Dermis blood vessel endothelial cell (primary cell): ENCODE measurements around the gene CDKN2AIP. TPM values are rescaled to one million over a fixed set of nuclear protein-coding genes. Genes with fewer than 3 reads are reported as not detected.
"Not testable (repeated sequence)": the region's sequence is repeated elsewhere in the genome, so short reads cannot be mapped to it uniquely, and the experiment has no call there.

Experiments
- DNase-seq: peaks from one replicate; pipeline ENCODE4 v3.0.0; 2010
- total RNA-seq: library from RNA; depleted of rRNA; stranded (reverse); fragments of >200 nt; gene quantifications from 2 replicates; pipeline ENCODE4 v1.2.3, GENCODE V29; 2014

Gene CDKN2AIP
- total RNA-seq, 1 donor from 2014 or later = 18.4 TPM

DNA sequence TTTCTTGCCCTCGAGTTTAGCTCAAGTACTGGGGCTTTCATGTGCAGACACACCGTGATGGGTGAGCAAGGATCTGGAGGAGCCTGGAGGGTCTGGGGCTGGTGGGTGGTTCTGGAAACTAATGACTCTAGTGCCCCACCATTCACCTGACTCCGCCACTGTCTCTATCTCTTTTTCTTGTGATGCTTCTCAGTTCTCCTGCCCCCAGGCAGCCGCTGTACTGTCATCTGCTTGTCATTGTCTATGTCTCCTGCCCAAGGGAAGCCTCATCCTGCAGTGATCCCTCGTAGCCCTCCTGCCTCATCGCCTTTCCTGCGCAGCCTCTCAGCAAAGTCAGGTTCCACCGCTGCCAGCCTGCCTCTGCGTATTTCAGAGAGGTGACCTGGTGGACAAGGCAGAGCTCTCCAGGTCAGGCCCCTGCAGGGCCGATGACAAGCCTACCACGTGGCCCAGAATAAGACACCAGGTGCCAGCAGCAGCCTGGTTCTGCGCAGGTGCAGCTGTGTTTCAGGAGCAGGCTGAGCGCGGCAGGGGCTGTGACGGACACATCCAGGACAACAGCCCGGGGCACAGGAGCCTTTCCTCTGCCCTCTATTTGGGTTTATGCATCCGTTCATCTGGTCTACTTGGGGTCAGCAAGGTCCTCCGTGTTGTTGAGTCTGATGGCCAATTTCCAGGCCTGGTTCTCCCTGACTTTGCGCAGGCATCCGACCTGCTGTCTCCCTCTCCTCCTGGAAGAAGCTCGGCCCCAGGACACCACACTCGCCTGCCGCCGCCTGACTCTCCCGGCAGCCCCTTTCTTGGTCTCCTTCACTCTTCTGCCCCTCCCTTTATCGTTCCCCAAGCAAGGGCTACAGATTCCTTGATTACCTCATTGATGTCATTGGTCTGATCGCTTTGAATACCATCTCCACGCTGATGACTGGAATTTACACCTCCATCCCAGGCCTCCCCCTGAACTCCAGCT is 30.9 kb upstream of the CDKN2AIP start:
- DNase-seq = no peak

DNA sequence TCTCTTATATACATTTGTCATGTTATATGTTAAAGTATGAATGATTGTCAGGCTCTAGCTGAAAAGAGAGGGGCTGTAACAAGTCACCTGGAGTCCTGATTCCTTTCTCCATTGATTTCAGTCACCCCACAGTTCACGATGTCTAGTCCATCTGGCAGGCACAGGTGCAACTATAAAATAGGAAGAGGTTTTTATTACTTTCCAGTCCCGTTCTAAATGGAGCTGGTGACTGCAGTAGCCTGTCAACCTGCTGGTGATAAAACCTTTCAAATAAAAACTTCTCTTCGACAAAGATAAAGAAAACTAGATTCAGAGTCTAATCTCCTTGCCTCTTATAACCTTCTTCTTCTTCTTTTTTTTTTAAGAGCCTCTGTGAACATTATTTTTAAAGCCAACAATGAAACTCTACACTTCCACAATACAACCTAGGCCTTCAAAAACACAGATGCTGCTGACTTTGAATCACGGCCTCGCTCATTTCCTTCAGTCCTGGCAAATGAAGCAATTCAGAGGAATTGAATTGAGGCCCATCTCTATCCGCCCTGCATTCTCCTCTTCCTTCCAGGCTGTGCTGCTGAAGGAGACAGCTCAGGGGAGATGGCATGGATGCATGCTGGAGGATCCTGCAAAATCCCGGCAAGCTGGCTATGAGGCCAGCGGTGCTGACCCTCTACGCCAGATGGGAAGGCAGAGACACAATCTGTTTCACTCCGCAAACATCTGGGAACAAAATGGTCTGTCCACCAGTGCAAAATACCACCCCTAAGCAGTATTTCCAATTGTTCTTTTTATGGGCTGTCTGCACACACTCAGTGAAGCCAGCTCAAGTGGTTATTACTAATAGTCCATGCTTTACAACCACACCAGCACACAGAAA is 27.3 kb upstream of the CDKN2AIP start:
- no peak for DNase-seq

DNA sequence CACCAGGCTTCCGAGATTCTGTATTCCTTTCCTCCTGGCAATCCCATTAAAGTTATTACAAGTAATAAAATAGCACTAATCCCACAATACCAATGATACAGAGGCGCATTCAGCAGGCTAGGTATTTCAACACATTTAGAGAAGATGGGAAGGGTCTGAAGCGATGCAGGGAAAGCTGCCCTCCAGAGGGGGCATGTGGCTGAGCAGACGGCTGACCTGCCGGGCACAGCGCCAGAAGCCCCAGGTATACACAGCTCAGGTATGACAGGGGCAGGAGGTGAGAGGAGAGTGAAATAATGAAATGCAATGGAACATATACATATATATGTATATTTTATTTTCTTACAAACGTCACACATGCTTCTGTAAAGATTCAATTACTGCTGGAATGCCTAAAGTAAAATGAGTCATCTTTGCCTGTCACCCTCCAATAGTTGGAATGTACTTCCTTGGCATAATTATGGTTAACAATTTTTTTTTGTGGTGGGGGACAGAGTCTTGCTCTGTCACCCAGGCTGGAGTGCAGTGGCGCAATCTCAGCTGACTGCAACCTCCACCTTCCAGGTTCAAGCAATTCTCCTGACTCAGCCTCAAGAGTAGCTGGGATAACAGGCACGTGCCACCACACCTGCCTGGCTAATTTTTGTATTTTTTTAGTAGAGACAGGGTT is 21.3 kb upstream of the CDKN2AIP start:
- no peak for DNase-seq

DNA sequence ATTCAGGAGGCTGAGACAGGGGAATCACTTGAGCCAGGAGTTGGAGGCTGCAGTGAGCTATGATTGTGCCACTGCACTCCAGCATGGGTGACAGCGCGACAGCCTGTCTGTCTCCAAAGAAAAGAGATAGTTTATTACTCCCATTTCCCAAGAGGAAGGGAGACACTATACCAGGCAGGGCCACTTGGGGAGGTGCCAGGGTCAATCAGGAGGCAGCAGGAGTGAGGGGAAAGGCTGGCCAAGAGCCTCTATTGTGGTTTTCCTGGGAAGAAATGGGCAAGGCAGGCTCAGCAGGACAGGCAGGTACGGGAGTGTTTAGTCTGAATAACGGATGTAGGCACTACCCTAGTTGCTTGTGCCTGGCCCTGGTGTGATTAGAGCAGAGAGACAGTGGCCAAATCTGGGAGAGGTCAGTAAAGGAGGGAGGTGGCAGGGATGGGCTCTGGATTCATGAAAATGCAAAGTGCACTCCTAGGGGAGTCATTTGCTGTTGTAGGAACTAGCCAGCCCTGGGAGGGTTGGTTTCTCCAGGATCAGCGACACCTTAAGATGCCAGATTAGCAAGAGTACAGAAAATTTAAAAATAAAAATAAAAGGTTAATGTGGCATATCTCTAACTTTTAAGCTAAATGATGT is 20.2 kb upstream of the CDKN2AIP start:
- DNase-seq = no peak

DNA sequence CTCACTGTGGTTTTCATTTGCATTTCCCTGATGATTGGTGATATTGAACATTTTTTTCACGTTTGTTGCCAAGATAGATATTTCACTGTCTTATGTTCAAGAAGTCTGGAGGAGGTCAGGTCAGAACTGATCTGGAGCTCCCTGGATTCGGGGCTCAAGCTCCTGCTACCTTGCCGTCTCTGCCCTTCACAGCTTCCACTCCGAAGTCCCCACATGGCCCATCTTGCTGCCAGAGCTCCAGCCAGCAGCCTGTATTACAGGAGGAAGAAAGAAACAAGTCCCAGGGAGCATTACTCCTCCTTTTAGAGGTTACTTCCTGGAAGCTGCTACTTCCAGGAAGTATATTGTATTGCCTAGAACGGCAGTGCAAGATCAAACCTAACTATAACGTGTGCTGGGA is 17.9 kb upstream of the CDKN2AIP start:
- DNase-seq = no peak

DNA sequence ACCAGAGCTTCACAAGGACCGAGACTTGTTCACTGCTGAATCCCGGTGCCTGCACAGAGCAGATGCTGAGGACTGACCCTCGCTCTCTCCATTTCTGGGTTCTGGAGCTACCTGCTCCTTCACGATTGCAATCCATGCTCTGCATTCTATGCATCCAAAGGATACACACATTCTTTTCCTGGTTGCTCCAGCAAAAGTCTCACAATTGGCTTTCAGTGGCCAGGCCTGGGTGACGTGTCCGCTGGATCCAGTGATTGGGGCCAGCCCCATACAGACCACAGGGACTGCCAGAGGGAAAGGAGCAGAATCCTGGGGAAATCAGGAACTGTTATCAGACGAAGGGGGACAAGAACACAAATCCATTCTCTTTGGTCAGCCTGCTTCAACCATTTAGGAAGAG is 14.9 kb upstream of the CDKN2AIP start:
- no peak for DNase-seq

DNA sequence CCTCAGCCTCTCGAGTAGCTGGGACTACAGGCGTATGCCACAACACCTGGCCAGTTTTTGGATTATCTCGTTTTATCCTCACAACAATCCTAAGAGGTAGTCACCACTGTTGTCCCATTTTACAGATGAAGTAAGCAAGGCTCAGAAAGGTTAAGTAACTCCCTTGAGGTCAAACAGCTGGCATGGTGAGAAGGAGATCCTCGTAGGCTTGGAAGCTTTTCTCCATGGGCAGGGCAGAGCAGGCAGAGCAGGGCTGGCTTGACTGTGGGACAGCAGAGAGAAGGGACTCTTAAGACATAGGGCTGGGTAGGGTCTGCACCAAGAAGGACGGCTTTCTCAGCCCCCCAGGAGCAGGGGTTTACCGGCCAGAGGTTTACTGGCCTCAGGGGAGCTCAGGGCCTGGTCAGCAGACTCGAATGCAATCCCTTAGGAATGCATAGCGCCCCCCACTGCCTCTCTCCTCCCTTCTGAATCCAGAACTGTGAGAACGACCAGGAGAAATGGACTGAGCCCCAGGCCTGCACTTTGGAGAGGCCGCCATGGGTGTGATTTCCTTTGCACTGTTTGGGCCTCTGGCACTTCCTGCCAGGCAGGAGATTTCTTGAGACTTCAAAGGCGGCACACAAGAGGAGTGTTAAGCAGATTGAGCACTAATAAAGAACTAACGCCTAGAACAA is 14.0 kb upstream of the CDKN2AIP start:
- peak; percentile 51 for DNase-seq

DNA sequence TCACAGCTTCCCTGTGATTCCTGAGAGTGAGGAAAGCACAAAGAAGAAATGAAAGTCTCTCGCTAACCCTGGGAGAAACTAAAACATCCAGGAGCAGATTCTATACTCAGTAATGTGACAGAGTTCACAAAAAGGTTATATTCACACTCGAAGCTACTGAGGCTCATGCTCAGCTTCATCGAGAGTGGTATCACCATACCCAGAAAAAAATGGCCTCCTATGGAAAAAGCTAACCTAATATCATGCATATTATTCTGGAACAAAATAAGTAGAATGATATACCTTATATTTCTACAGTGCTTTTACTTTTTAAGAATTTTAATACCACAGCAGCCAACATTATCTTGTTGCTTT is 13.5 kb upstream of the CDKN2AIP start:
- DNase-seq = no peak

DNA sequence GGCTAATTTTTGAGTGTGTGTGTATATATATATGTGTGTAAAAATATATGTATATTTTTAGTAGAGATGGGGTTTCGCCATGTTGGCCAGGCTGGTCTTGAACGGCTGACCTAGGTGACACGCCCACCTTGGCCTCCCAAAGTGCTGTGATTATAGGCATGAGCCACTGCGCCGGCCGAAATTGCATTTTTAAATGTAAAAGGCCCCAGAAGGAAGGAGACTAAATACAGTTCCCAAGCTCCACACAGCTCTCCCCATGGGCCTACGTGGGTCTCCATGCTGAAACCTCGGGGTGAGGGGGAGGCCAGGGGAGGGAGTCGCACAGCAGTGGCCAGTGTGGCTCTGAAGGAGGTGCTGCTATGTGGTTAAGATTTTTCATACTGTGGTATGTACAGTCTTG is 12.8 kb upstream of the CDKN2AIP start:
- DNase-seq = no peak

DNA sequence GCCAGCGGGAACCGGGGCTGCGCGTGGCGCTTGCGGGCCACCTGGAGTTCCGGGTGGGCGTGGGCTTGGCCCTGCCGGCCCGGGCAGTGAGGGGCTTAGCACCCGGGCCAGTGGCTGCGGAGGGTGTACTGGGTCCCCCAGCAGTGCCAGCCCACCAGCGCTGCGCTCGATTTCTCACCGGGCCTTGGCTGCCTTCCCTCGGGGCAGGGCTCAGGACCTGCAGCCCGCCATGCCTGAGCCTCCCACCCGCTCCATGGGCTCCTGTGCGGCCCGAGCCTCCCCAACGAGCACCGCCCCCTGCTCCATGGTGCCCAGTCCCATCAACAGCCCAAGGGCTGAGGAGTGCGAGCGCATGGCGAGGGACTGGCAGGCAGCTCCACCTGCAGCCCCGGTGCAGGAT is 11.3 kb upstream of the CDKN2AIP start:
- not testable (repeated sequence) for DNase-seq

DNA sequence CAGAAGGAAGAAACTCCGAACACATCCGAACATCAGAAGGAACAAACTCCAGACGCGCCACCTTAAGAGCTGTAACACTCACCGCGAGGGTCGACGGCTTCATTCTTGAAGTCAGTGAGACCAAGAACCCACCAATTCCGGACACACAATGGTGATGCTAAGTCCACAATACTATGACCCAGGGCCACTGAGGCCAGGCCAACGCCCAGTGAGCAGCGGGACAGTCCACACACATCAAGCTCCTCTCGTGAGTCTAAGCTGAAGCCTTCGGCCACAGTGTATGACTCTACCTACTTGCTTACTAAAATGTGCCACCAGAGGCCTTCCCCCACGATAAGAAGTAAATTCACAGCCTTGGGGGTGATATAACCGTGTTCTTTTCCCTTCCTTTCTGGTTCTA is 10.2 kb upstream of the CDKN2AIP start:
- DNase-seq = peak; percentile 10

DNA sequence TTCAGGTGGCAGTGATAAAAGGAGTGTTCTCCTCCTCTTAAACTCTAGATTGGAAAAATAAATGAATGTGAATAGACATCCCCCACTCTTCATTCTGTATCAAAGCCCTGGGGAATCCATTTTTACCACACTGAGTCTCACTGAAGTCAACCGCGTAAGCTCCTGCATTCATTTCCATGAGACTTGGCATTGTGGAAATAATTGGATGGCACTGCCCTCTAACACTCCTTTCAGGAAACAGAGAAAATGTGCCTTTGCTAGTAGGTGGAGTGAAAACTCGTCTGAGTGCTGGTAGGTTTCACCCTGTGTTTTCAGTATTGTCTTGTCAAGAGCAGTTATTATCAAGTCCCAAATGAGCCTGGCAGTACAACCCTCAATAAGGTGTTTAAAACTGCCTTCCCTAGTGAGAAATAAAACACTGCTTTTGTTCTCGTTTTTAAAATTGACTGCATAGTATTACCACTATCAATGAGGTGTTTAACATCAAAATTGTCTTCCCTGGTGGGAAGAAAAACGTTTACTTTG is 9.7 kb upstream of the CDKN2AIP start:
- DNase-seq = peak; percentile 57

DNA sequence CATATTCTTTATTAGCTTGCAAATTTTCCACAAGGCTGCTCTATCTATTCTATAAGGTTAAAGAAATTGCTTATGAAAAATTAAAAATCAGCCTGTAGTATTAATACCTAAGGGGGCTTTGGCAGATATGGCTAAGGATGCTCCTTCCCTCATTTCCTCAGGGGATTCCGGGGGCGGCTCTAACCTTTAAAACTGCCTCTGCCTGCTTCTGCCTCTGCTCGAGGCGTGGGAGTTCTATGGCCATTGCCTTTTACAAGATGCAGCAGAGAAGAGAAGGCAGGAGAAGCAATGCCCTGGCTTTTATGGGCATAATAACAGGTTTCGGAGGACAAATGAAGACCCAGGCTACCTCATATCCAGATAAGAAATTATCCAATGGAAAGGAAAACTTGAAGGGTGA is 8.6 kb upstream of the CDKN2AIP start:
- DNase-seq = no peak

DNA sequence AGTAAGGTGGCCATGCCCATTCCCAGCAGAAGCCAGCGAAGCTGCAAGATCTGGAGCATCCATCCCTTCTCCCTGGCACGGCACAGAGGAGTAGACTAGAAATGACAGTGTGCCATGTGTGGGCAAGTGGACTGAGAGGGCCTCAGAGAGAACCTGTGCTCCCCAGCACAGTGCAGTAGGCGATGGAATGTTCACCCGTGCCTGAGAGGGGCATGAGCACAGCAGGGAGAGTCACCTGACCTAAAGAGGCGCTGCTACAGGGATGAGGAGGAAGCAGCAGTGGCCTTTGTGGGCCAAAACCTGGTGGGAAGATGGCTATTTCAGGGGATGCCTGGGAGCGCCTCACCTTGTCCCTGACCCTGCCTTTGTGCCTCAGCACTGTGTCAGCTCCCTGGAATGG is 8.0 kb upstream of the CDKN2AIP start:
- DNase-seq = no peak

DNA sequence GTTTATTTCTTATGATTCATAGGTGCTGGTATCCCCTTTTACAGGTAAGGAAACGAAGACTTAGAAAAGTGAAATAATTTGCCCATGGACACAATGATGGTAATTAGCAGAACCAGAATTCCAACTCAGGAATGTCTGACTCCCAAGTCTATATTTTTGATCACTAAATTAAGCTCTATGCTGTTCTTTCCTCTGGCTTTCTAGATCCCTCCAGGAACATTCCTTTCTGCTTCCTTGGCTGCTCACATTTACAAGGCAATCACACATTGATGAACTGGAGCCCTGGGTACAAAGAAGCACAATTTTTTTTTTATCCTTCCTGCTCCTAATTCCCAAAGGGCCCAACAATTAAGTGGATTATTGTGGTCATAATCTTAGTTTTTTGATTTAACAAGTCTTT is 7.0 kb upstream of the CDKN2AIP start:
- no peak for DNase-seq

DNA sequence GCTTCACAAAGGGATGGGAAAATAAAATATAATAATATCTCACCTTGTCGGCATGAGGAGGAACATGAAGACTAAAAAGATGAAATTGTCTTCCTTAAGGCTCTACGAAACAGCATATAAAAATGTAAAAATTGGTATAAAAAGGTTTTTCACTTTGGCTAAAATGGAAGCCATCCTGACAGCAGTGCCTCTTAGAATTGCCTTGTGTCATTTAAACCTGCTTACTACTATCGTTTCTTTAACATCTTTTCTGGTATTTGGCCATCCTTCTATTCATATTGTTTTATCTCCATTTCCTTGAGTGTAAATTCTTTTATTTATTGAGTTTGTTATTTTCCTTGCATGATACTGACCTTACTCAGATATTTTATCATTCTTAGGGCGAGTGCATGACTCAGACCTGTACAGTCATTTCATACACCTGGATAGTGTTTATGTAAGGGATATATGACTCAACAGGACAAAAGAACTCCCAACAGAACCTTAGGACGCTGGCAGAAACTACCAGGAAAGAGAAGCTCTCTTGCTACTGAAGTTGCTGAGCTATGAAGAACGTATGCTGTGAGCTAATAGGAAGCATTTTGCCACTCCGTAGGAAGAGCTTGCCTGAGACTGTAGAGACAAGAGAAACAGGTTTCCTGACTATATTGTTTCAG is 5.8 kb upstream of the CDKN2AIP start:
- peak; percentile 94 for DNase-seq

DNA sequence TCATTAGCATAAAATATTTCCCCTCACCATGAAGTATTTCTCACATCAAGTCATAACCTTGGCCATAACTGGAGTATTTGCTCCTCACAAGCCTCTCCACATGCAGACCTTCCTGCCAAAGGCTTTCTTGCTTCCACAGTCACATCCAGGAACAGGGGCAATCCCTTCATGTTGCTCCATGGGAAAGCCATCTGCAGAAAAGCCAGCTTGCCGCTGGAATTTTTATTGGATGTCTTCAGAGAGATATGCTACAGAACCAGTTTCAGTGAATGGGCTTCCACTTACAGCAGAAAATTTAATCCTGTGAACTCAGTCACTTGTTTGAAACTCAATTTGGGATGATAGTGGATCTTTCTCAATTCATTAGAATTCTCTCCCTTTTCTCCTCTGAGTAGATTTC is 3.2 kb upstream of the CDKN2AIP start:
- DNase-seq = no peak

DNA sequence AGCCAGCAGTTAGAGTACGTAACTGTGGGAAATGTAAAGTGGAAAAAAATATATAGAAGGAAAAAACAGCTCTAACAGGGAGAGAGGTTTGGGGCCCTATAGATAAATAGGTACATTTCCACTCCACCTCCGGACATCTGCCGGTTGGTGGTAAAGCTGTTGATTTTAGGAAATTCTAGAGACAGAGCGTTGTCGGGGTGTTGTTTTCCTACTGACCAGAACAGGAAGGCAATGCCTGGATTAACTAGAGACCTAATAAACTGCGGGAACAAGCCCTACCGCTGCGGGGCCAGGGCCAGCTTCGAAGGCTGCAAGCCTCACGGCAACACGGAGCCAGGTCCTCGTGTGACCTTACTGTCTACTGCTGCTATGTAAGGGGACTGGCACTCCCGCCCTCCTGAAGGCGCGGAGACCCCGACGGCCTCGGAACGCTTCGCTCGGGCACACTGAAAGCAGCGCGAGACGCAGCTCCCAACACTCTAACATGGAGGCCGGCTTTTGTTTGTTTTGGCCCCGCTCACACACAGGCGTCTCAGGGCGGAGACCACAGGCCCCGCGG is 702 bp upstream of the CDKN2AIP start:
- peak; percentile 72 for DNase-seq

DNA sequence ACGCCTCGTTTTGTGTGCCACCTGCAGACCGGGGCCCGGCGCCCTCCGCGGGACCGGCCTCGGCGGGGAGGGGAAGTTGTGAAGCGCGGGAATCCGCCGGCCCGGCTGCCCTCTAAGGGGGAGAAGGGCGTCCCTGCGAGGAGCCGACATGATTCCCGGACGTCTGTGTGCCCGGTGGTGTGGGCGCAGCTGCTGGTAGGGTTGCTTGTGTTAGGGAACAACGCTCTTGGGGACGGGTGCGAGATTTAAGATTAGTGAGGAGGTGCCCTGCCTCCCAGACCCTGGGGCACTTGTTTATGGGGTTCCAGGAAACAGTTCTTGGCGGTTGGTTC is 627 bp downstream of the CDKN2AIP start:
- DNase-seq = peak; percentile 53

DNA sequence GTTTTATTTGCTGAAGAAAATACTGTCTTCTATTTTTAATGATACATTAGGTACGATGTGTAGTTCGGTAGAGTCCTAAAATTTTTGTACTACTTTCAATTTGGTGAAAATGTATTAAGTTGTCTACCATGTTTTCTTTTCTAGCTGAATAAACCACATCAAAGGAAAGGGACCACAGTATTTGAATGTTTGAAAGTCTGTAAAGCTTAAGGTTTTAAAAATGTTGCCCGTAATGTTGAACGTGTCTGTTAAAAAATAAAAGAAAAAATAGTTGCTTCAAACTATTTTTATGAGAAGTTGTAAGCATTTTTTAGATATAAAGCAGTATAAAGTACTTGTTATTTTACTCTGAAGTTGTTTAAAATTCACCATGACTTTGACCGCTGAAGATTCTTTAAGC is 3.2 kb downstream of the CDKN2AIP start:
- no peak for DNase-seq

DNA sequence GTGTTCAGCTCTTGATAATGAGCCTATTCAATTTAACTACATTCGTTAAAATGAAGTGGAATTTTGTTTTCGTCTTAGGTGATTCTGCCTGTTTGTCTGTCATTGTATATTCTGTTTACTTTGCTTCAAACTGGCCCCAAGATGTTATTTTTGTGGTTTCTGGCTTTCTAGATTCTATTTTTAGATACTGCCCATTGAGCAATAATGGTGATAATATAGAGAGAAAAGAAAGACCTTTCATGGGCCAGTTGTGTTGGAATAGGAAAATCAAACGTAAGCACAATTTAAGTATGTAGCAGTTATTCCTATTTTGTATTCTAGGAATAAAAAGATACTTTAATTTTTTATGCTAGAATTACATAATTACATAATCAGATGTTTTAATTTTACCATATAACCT is 4.0 kb downstream of the CDKN2AIP start:
- no peak for DNase-seq
